T-helper 2 cell treated with Interferon-gamma antibody and Interleukin-4, amounts not matched to agents 5 μg/mL and 100 μg/mL, for 36 hours (primary cell): Measurements from ENCODE around the gene SASS6.

Experiments used
- DNase-seq: peaks from one replicate; pipeline ENCODE4 v3.0.0; 2021; ENCODE audit warnings: low spot score
- H3K27ac Mint-ChIP-seq: one replicate; pipeline ENCODE4 v1.8.0; 2021; ENCODE audit warnings: mild to moderate bottlenecking, mixed read lengths
- H3K27me3 Mint-ChIP-seq: one replicate; pipeline ENCODE4 v1.8.0; 2021; ENCODE audit warnings: low read depth, mixed read lengths
- H3K36me3 Mint-ChIP-seq: one replicate; pipeline ENCODE4 v1.8.0; 2021; ENCODE audit warnings: low read depth, mixed read lengths
- H3K4me1 Mint-ChIP-seq: one replicate; pipeline ENCODE4 v1.8.0; 2021; ENCODE audit warnings: low read depth, mixed read lengths
- H3K4me3 Mint-ChIP-seq: one replicate; pipeline ENCODE4 v1.8.0; 2022; ENCODE audit warnings: mild to moderate bottlenecking, moderate library complexity, mixed read lengths
- H3K9me3 Mint-ChIP-seq: one replicate; pipeline ENCODE4 v1.8.0; 2021; ENCODE audit warnings: mixed read lengths

Gene SASS6, protein sequence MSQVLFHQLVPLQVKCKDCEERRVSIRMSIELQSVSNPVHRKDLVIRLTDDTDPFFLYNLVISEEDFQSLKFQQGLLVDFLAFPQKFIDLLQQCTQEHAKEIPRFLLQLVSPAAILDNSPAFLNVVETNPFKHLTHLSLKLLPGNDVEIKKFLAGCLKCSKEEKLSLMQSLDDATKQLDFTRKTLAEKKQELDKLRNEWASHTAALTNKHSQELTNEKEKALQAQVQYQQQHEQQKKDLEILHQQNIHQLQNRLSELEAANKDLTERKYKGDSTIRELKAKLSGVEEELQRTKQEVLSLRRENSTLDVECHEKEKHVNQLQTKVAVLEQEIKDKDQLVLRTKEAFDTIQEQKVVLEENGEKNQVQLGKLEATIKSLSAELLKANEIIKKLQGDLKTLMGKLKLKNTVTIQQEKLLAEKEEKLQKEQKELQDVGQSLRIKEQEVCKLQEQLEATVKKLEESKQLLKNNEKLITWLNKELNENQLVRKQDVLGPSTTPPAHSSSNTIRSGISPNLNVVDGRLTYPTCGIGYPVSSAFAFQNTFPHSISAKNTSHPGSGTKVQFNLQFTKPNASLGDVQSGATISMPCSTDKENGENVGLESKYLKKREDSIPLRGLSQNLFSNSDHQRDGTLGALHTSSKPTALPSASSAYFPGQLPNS

DNA sequence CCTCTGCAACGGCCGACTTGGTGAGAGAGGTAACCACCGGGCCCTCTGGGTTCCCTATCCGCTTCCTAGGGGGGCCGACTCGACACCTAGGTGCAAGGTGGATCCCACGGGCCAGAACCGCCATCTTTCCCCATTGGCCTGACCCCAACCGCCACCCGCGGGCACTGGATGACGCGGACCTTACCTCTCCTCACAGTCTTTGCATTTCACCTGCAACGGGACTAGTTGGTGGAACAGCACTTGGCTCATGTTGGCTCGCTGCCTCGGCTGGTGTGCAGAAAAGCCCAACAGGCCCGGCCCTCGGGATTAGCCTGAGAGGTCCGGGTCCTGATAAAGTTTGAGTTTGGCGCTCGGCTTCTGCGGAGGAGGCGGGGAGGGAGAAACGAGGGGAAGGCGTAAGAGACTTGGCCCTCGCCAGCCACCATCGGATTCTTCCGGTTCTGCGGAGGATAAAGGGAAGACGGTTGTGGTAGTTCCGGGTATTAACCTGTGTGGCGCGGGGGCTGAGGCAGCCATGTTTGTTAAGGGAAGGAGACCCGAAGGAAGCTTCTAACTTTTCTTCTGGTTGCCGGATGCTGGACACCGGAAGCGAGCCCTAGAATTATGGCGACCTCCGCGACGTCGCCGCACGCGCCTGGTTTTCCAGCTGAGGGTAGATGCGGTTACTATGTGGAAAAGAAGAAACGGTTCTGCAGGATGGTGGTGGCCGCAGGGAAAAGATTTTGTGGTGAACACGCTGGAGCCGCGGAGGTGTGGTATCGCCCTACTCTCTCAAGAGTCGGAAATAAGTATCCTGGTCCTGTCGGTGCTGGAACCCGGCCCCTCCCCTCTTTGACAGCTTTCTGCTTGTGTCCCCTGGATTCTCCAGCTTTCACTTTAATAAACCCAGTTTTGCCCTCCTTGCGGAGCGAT is at the start of gene SASS6, which contains the start of gene TRMT13:
Gene SASS6 (minus strand): TSS at position 365 of the 912 bp plus-strand sequence. CDS start 116 bp downstream, at position 249.
Gene TRMT13 (plus strand): TSS at position 598 of the 912 bp plus-strand sequence. CDS start 6 bp downstream, at position 604.
- peak; percentile 95 for DNase-seq
- Mint-ChIP-seq H3K4me1 (peaks cover 29% of the 10 kb centered on the region), H3K4me3 (peak within 1 kb of the TSS; percentile 97), H3K9me3 (no peaks in the 10 kb centered on the region), H3K27me3 (no peaks in the 10 kb centered on the region), H3K36me3 (peaks cover 14% of the 10 kb centered on the region), H3K27ac (peak within 1 kb of the TSS; percentile 91)

DNA sequence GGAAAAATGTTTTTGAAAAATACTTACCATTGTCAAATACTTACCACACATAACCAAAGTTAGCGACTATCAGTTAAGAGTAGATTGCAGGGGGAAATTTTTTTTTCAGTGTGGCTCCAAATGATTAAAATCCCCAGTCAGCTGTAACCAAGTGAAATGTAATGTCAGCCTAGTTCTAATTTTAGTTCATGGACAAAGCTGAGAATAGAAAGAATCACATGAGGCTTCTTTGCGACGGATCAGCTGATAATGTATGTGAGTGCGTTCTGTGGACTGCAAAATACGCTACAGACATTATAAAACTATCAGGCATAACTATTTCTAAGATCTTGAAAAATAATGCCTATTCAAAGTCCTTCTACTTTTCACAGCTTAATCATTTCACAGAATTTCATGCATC is 45.4 kb upstream of the SASS6 start, which contains the start of gene LRRC39:
Gene LRRC39 (minus strand): TSS at position 166 of the 400 bp plus-strand sequence. CDS start 9,740 bp downstream, outside the sequence.
- no peaks in the 10 kb centered on the region for H3K36me3 Mint-ChIP-seq
- H3K9me3 Mint-ChIP-seq: no peaks in the 10 kb centered on the region
- no peak for DNase-seq
- H3K4me3 Mint-ChIP-seq: no peak within 1 kb of the TSS
- no peak within 1 kb of the TSS for H3K27ac Mint-ChIP-seq
- peaks cover 1% of the 10 kb centered on the region for H3K4me1 Mint-ChIP-seq
- H3K27me3 Mint-ChIP-seq: peaks cover 5% of the 10 kb centered on the region

GRCh38 chr1:100177295-100178041 is 44.7 kb upstream of the SASS6 start:
- Mint-ChIP-seq H3K4me3 (no peak overlapping the region), H3K4me1 (peaks cover 1% of the 10 kb centered on the region), H3K36me3 (no peaks in the 10 kb centered on the region), H3K9me3 (no peaks in the 10 kb centered on the region), H3K27ac (no peak overlapping the region), H3K27me3 (peaks cover 5% of the 10 kb centered on the region)
- DNase-seq: no peak

DNA sequence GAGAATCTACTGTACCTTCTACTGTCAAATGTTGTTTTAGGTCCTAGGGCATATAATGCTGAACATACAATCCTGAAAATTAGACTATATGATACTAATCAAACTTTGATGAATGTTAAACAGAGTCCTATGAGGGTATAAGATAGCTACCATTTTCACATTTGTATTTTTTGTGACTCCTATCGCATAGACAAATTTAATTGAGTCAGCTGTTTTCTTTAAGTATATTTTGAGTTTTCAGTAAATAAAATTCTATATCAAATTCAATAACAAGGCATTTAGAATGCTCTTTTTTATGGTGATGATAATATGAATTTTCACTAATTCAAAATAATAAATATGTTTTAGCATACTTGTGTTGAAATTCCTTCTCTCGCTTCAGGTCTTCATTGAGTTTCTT is 35.3 kb upstream of the SASS6 start:
- peaks cover 11% of the 10 kb centered on the region for H3K27me3 Mint-ChIP-seq
- DNase-seq: no peak
- no peaks in the 10 kb centered on the region for H3K36me3 Mint-ChIP-seq
- H3K27ac Mint-ChIP-seq: no peak overlapping the region
- no peak overlapping the region for H3K4me3 Mint-ChIP-seq
- no peaks in the 10 kb centered on the region for H3K4me1 Mint-ChIP-seq
- no peaks in the 10 kb centered on the region for H3K9me3 Mint-ChIP-seq

- no peak overlapping the region for H3K4me3 Mint-ChIP-seq
- DNase-seq: no peak
- H3K4me1 Mint-ChIP-seq: no peaks in the 10 kb centered on the region
- H3K27ac Mint-ChIP-seq: no peak overlapping the region
- H3K27me3 Mint-ChIP-seq: no peaks in the 10 kb centered on the region
- no peaks in the 10 kb centered on the region for H3K9me3 Mint-ChIP-seq
- no peaks in the 10 kb centered on the region for H3K36me3 Mint-ChIP-seq
Observed at GRCh38 chr1:100164702-100165101, 32.0 kb upstream of the SASS6 start.

GRCh38 chr1:100164216-100164615 is 31.5 kb upstream of the SASS6 start:
- Mint-ChIP-seq H3K4me3 (no peak overlapping the region), H3K36me3 (no peaks in the 10 kb centered on the region), H3K9me3 (no peaks in the 10 kb centered on the region), H3K4me1 (no peaks in the 10 kb centered on the region), H3K27me3 (no peaks in the 10 kb centered on the region), H3K27ac (no peak overlapping the region)
- no peak for DNase-seq

GRCh38 chr1:100162881-100163280 is 30.2 kb upstream of the SASS6 start:
- Mint-ChIP-seq H3K36me3 (no peaks in the 10 kb centered on the region), H3K9me3 (no peaks in the 10 kb centered on the region)

GRCh38 chr1:100152271-100152670 is 19.5 kb upstream of the SASS6 start:
- peaks cover 5% of the 10 kb centered on the region for H3K4me1 Mint-ChIP-seq
- H3K27ac Mint-ChIP-seq: no peak overlapping the region
- H3K9me3 Mint-ChIP-seq: no peaks in the 10 kb centered on the region
- H3K36me3 Mint-ChIP-seq: peaks cover 10% of the 10 kb centered on the region
- no peaks in the 10 kb centered on the region for H3K27me3 Mint-ChIP-seq
- no peak for DNase-seq
- no peak overlapping the region for H3K4me3 Mint-ChIP-seq

More at GRCh38 chr1:100162881-100163280, 30.2 kb upstream of the SASS6 start:
- no peak overlapping the region for H3K4me3 Mint-ChIP-seq
- DNase-seq: no peak
- no peaks in the 10 kb centered on the region for H3K4me1 Mint-ChIP-seq
- H3K27me3 Mint-ChIP-seq: no peaks in the 10 kb centered on the region
- no peak overlapping the region for H3K27ac Mint-ChIP-seq

- Mint-ChIP-seq H3K9me3 (no peaks in the 10 kb centered on the region), H3K36me3 (peaks cover 11% of the 10 kb centered on the region), H3K27me3 (no peaks in the 10 kb centered on the region), H3K4me3 (no peak overlapping the region), H3K27ac (no peak overlapping the region), H3K4me1 (peaks cover 5% of the 10 kb centered on the region)
- no peak for DNase-seq
Observed at GRCh38 chr1:100151679-100152078, 18.9 kb upstream of the SASS6 start.

GRCh38 chr1:100147875-100148274 is 15.1 kb upstream of the SASS6 start:
- no peaks in the 10 kb centered on the region for H3K9me3 Mint-ChIP-seq
- no peak for DNase-seq
- H3K27ac Mint-ChIP-seq: no peak overlapping the region
- H3K27me3 Mint-ChIP-seq: no peaks in the 10 kb centered on the region
- no peak overlapping the region for H3K4me3 Mint-ChIP-seq
- peaks cover 32% of the 10 kb centered on the region for H3K36me3 Mint-ChIP-seq
- H3K4me1 Mint-ChIP-seq: peaks cover 5% of the 10 kb centered on the region

DNA sequence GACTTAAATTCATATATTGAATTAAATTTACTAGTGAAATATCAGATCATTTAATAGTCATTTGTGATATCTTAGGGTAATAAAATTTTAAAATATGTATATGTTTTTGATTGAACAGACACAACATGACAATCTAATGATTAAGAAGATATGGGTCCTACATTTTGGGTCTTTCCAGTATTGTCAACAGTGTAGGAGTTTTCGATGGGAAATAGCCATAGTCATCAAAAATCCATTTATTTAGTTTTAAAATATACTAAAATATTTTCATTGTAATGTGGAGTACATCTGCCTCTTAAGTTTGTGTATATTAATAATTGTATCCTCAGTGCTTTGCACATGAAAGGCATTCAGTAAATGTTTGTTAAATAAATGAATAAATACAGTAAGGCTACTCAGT is 14.2 kb upstream of the SASS6 start:
- H3K36me3 Mint-ChIP-seq: peaks cover 37% of the 10 kb centered on the region
- H3K4me3 Mint-ChIP-seq: no peak overlapping the region
- no peak overlapping the region for H3K27ac Mint-ChIP-seq
- no peak for DNase-seq
- H3K27me3 Mint-ChIP-seq: no peaks in the 10 kb centered on the region
- H3K9me3 Mint-ChIP-seq: no peaks in the 10 kb centered on the region
- peaks cover under 1% of the 10 kb centered on the region for H3K4me1 Mint-ChIP-seq

DNA sequence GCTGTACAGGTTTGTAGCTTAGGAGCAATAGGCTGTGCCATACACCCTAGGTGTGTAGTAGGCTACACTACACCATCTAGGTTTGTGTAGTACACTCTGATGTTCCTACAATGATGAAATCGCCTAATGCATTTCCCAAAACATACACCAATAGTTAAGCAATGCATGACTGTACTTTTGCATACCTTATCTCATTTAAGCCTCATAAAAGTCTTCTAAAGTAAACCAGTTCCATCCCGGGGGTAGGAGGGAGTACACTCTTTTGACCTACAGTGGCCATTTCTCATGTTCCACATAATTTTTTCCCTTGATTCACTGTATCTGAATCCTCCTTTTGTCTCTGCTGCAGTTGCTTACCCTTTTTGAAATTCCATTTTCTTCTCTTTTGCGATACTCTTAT is 12.4 kb upstream of the SASS6 start:
- Mint-ChIP-seq H3K4me3 (no peak overlapping the region), H3K27ac (no peak overlapping the region), H3K36me3 (peaks cover 46% of the 10 kb centered on the region), H3K4me1 (no peaks in the 10 kb centered on the region), H3K27me3 (no peaks in the 10 kb centered on the region), H3K9me3 (no peaks in the 10 kb centered on the region)
- no peak for DNase-seq

- H3K9me3 Mint-ChIP-seq: no peaks in the 10 kb centered on the region
- no peak for DNase-seq
- H3K27me3 Mint-ChIP-seq: no peaks in the 10 kb centered on the region
- H3K27ac Mint-ChIP-seq: no peak overlapping the region
- H3K4me1 Mint-ChIP-seq: peaks cover 2% of the 10 kb centered on the region
- H3K36me3 Mint-ChIP-seq: peaks cover 55% of the 10 kb centered on the region
- no peak overlapping the region for H3K4me3 Mint-ChIP-seq
Observed at GRCh38 chr1:100142343-100142742, 9.6 kb upstream of the SASS6 start.
